ENCODE measurements around the gene CDHR2.
A peak's percentile ranks its signal among the peaks of the same experiment; 100 is the strongest.

CDHR2 gene

DNA sequence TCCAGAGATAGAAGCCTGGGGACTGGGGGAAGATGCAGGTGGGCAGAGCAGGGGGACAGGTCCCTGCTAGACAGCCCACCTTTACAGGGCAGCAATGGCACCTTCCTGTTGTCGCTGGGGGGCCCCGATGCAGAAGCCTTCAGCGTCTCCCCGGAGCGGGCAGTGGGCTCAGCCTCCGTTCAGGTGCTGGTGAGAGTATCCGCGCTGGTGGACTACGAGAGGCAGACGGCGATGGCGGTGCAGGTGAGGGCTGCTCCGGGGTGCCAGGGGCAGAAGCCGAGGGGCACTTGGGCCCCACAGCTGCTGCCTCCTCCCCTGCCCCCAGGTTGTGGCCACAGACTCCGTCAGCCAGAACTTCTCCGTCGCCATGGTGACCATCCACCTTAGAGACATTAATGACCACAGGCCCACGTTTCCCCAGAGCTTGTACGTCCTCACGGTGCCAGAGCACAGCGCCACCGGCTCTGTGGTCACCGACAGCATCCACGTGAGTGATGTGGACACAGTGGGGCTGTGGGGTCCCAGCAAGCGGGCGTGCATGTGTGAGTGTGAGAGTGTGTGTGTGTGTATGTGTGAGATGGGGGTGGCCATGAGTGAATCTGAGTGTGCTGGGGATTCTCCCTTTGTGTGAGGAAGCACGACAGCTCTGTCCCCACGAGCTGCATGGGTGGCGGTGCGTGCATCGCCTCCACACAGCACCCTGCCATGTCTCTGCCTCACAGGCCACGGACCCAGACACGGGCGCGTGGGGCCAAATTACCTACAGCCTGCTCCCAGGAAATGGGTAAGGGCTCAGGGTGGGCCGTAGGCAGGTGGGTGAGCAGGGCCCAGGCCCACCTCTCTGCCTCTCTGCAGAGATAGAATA, 28.4 kb downstream of the CDHR2 start:
- no peak overlapping the region for H3K4me3 ChIP-seq (replicated peaks; ENCODE audit: insufficient read depth, low read length)
- TF ChIP-seq, protein P1, sequence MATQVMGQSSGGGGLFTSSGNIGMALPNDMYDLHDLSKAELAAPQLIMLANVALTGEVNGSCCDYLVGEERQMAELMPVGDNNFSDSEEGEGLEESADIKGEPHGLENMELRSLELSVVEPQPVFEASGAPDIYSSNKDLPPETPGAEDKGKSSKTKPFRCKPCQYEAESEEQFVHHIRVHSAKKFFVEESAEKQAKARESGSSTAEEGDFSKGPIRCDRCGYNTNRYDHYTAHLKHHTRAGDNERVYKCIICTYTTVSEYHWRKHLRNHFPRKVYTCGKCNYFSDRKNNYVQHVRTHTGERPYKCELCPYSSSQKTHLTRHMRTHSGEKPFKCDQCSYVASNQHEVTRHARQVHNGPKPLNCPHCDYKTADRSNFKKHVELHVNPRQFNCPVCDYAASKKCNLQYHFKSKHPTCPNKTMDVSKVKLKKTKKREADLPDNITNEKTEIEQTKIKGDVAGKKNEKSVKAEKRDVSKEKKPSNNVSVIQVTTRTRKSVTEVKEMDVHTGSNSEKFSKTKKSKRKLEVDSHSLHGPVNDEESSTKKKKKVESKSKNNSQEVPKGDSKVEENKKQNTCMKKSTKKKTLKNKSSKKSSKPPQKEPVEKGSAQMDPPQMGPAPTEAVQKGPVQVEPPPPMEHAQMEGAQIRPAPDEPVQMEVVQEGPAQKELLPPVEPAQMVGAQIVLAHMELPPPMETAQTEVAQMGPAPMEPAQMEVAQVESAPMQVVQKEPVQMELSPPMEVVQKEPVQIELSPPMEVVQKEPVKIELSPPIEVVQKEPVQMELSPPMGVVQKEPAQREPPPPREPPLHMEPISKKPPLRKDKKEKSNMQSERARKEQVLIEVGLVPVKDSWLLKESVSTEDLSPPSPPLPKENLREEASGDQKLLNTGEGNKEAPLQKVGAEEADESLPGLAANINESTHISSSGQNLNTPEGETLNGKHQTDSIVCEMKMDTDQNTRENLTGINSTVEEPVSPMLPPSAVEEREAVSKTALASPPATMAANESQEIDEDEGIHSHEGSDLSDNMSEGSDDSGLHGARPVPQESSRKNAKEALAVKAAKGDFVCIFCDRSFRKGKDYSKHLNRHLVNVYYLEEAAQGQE (IDR thresholded peaks at IDR 0.05; ENCODE audit: insufficient replicate concordance, low read depth): no peak
- no peak for TF ChIP-seq POLR2AphosphoS5 (IDR thresholded peaks at IDR 0.05; ENCODE audit: low read depth)
- no peak for TF ChIP-seq GABPA (IDR thresholded peaks at IDR 0.05; ENCODE audit: low read depth)
- TF ChIP-seq, protein P2, sequence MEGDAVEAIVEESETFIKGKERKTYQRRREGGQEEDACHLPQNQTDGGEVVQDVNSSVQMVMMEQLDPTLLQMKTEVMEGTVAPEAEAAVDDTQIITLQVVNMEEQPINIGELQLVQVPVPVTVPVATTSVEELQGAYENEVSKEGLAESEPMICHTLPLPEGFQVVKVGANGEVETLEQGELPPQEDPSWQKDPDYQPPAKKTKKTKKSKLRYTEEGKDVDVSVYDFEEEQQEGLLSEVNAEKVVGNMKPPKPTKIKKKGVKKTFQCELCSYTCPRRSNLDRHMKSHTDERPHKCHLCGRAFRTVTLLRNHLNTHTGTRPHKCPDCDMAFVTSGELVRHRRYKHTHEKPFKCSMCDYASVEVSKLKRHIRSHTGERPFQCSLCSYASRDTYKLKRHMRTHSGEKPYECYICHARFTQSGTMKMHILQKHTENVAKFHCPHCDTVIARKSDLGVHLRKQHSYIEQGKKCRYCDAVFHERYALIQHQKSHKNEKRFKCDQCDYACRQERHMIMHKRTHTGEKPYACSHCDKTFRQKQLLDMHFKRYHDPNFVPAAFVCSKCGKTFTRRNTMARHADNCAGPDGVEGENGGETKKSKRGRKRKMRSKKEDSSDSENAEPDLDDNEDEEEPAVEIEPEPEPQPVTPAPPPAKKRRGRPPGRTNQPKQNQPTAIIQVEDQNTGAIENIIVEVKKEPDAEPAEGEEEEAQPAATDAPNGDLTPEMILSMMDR (IDR thresholded peaks at IDR 0.05; ENCODE audit: insufficient read depth, low read length): no peak
- TF ChIP-seq SPI1 (IDR thresholded peaks at IDR 0.05; ENCODE audit: borderline replicate concordance, low read depth): no peak
- no peak for DNase-seq (ENCODE audit: low read depth in 1 of 2, low spot score in 1 of 2)

DNA sequence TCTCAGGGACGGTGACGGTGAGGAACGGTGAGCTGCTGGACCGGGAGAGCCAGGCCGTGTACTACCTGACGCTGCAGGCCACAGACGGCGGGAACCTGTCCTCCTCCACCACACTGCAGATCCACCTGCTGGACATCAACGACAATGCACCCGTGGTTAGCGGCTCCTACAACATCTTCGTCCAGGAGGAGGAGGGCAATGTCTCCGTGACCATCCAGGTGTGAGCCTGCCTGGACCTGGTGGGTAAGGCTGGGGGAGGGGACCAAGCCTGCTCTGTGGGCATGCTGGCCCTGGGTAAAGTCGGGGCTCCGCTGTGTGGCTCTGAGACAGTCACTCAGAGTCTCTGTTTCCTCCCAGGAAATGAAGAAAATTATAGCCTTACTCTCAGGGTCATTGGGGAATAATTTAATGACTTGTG, 29.3 kb downstream of the CDHR2 start:
- DNase-seq (ENCODE audit: low read depth in 1 of 2, low spot score in 1 of 2): no peak
- TF ChIP-seq, protein P2 (IDR thresholded peaks at IDR 0.05; ENCODE audit: insufficient read depth, low read length): peak; percentile 27
- TF ChIP-seq, protein P1 (IDR thresholded peaks at IDR 0.05; ENCODE audit: insufficient replicate concordance, low read depth): no peak
- Histone ChIP-seq H3K4me3 (replicated peaks; ENCODE audit: insufficient read depth, low read length) (no peak overlapping the region), H3K27ac (replicated peaks) (no peak overlapping the region), H3K27me3 (ENCODE audit: insufficient read depth, poor library complexity, severe bottlenecking) (no peaks in the 10 kb centered on the region)

More for the DNA sequence above, 28.4 kb downstream of the CDHR2 start:
- Histone ChIP-seq H3K27ac (replicated peaks) (no peak overlapping the region), H3K27me3 (ENCODE audit: insufficient read depth, poor library complexity, severe bottlenecking) (no peaks in the 10 kb centered on the region)

DNA sequence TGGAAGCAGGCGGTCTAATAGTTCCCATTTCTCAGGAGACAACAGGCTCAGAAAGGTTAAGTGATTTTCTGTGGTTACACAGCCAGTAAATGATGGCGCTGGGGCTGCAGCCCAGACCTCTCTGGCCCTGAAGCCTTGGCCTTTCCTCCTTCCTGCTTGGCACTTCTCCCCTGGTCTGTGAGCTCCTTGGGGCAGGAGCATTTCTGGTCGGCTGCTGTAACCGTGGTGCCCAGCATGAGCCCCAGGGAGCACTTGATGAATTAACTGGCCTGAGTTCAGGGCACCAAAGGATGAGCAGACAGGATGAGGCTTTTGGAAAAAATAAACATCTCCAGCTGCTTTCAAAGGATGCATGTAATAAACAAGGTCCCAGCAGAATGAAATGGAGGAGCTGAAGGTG, 30.2 kb downstream of the CDHR2 start:
- no peak for DNase-seq (ENCODE audit: low read depth in 1 of 2, low spot score in 1 of 2)
- TF ChIP-seq, protein P1 (IDR thresholded peaks at IDR 0.05; ENCODE audit: insufficient replicate concordance, low read depth): no peak
- TF ChIP-seq POLR2AphosphoS5 (IDR thresholded peaks at IDR 0.05; ENCODE audit: low read depth): no peak
- TF ChIP-seq SPI1 (IDR thresholded peaks at IDR 0.05; ENCODE audit: borderline replicate concordance, low read depth): no peak
- no peak for TF ChIP-seq GABPA (IDR thresholded peaks at IDR 0.05; ENCODE audit: low read depth)
- TF ChIP-seq, protein P2 (IDR thresholded peaks at IDR 0.05; ENCODE audit: insufficient read depth, low read length): no peak
- H3K27ac ChIP-seq (replicated peaks): no peak overlapping the region
- no peaks in the 10 kb centered on the region for H3K27me3 ChIP-seq (ENCODE audit: insufficient read depth, poor library complexity, severe bottlenecking)
- no peak overlapping the region for H3K4me3 ChIP-seq (replicated peaks; ENCODE audit: insufficient read depth, low read length)
